B cell (primary cell): Measurements from ENCODE around the gene DYNLT2B.

Source experiments
- EZH2 ChIP-seq: IDR thresholded peaks from 2 replicates; pipeline ENCODE4 v1.6.1; 2012; ENCODE audit warnings: borderline replicate concordance, low read depth, mild to moderate bottlenecking, moderate library complexity, low read length; ENCODE audit not compliant: insufficient read depth, poor library complexity, severe bottlenecking
- TF ChIP-seq, protein P1 (sequence below): fragments of 200-600 bp; IDR thresholded peaks from one replicate; pipeline ENCODE4 v1.8.0; 2022; ENCODE audit warnings: antibody characterized with exemption, mild to moderate bottlenecking

GRCh38 chr3:196339493-196340254 is 21.6 kb upstream of the DYNLT2B start:
- TF ChIP-seq EZH2 = no peak
- TF ChIP-seq, protein P1, sequence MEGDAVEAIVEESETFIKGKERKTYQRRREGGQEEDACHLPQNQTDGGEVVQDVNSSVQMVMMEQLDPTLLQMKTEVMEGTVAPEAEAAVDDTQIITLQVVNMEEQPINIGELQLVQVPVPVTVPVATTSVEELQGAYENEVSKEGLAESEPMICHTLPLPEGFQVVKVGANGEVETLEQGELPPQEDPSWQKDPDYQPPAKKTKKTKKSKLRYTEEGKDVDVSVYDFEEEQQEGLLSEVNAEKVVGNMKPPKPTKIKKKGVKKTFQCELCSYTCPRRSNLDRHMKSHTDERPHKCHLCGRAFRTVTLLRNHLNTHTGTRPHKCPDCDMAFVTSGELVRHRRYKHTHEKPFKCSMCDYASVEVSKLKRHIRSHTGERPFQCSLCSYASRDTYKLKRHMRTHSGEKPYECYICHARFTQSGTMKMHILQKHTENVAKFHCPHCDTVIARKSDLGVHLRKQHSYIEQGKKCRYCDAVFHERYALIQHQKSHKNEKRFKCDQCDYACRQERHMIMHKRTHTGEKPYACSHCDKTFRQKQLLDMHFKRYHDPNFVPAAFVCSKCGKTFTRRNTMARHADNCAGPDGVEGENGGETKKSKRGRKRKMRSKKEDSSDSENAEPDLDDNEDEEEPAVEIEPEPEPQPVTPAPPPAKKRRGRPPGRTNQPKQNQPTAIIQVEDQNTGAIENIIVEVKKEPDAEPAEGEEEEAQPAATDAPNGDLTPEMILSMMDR = no peak
